HG03060 (cell line): ENCODE results near the gene SEH1L.
"Not testable (repeated sequence)": the region's sequence is repeated elsewhere in the genome, so short reads cannot be mapped to it uniquely, and the experiment has no call there.

Experiments used
- ATAC-seq: cut with Tn5 transposase; IDR thresholded peaks from one replicate; pipeline ENCODE4 v1.9.1; 2021; ENCODE audit warnings: low read depth, moderate number of reproducible peaks; ENCODE audit not compliant: unreplicated experiment

Gene SEH1L

DNA sequence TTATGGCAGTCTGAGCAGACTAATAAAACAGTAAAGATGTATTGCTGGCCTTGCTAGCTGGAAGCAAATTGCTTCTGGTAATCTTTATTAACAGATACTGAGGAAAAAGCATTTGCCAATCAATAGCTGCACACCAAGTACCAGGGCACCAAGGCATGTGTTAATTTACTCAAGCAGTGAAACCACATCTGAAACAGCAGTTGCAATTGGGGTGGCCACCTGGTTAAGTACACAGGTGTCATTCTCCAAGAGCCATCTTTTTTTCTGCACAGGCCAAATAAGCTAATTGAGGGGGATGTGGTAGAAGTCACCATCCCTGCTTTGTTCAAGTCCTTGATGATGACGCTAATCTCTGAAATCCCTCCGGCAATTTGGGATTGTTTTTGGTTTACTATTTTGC, 8.6 kb upstream of the SEH1L start:
- ATAC-seq, result no peak

- ATAC-seq, result no peak
Measured at GRCh38 chr18:12943215-12943614, 4.6 kb upstream of the SEH1L start.

DNA sequence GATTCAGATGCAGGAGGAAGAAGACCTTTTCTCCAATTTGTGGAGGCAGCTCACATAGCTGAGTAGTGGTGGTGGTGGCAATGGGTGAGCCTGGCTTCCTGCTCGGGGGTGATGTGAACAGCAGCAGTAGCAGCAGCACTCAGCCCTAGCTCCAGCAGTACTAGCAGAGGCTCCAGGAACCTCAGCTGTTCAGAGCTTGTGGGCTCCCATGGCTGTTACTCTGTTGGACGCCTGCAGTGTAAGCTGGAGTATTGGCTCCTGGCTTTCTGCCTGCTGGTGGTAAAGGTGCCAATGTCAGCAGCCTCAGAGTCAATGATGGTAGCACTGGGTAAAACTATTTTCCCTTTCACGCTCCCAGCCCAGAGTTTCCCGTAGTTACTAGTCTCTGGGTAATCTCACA, 3.1 kb upstream of the SEH1L start:
- ATAC-seq, result no peak

DNA sequence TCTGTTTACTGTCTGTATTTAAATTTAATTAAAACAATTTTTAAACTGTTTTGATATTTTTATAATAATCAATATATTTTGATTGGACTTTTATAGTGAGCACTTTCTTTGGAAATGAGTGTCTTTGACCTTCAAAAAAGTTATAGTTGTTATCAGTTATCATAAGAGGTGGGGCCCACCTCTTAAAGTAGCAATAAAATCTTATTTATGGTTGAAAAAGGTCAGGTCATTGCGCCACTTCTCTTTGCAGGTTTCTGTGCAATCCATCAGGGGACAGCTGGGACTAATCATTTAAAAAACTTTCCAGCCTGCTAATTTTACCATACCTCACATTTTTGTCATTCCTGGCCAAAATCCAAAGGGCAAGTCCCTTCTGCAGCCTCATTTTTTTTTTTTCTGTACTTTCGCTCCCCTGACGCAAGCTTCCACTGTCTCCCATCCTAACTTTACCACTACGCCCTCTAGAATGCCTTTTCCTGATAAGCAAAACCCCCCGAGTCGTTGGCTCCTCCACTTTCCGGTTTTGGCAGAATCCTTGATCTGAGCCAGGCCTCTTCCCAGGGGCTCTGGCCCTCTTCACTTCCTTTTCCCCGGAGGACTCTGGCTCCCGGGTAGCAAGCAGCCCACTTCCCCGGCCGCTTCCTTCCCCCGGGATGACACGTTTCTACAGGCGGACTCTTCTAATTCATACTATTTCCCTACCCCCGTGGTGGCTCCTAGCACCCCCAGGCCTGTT, 1.1 kb upstream of the SEH1L start:
- no peak for ATAC-seq

GRCh38 chr18:12948050-12948804, 416 bp downstream of the SEH1L start:
- ATAC-seq, result peak; percentile 58

DNA sequence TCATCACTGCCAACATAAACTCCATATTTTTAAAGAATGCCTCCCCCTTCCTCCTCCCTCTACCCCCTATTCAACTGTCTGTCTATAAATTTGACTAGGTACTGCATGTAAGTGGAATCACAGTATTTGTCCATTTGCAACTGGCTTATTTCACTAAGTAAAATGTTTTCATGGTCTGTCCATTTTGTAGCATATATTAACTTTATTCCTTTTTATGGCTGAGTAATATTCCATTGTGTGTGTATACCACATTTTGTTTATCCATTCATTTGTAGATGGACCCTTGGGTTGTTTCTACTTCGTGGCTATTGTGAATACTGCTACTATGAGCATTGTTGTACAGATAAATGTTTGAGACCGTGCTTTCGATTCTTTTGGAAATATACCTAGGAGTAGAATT, 10.7 kb downstream of the SEH1L start:
- no peak for ATAC-seq

GRCh38 chr18:12960395-12960794, 12.6 kb downstream of the SEH1L start:
- no peak for ATAC-seq

- ATAC-seq, result no peak
Measured at GRCh38 chr18:12960853-12961397, 13.1 kb downstream of the SEH1L start.

GRCh38 chr18:12963069-12963468, 15.3 kb downstream of the SEH1L start:
- no peak for ATAC-seq

GRCh38 chr18:12968115-12968514, 20.3 kb downstream of the SEH1L start:
- no peak for ATAC-seq

- no peak for ATAC-seq
Measured at GRCh38 chr18:12968619-12969018, 20.8 kb downstream of the SEH1L start.

- ATAC-seq, result no peak
Measured at GRCh38 chr18:12973562-12974213, 25.9 kb downstream of the SEH1L start.

- no peak for ATAC-seq
Measured at GRCh38 chr18:12975488-12975887, 27.7 kb downstream of the SEH1L start.

DNA sequence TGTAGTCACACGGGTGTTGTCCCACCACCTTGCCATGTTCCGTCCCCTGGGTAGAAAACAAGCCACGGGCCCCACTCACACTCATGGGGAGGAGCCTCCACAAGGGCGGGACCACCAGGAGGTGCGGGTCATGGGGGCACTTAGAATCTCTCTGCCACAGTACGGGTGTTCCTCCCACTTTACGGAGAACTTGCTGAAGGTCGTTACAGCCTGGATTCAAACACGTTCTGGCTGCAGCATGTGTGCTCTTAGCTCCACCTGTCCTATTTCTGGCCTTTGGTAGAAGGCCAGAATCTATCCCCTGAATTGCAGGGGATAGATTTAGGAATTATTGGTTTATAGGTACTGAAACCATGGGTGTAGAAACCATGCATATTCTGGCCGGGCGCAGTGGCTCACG, 28.5 kb downstream of the SEH1L start:
- no peak for ATAC-seq

- not testable (repeated sequence) for ATAC-seq
Measured at GRCh38 chr18:12980065-12980464, 32.3 kb downstream of the SEH1L start.

GRCh38 chr18:12989397-12990122, 41.7 kb downstream of the SEH1L start:
- ATAC-seq, result no peak

GRCh38 chr18:12990123-12990475, 42.3 kb downstream of the SEH1L start:
- ATAC-seq, result no peak

DNA sequence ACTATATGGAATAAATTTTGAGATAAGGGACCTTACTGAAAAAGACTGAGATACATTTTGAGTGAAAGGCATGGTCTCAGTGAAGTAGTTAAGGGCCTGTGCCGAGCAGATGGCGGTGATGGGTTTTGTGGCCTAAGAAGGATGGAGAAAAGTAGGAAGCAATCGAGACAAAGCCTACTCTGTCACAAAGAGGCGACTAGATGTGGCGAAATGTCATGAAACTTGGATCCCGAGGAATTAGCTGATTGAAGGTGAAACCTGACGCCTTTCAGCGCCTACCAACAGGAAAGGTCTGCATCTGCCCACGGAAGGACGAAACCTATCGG, 42.8 kb downstream of the SEH1L start:
- no peak for ATAC-seq

DNA sequence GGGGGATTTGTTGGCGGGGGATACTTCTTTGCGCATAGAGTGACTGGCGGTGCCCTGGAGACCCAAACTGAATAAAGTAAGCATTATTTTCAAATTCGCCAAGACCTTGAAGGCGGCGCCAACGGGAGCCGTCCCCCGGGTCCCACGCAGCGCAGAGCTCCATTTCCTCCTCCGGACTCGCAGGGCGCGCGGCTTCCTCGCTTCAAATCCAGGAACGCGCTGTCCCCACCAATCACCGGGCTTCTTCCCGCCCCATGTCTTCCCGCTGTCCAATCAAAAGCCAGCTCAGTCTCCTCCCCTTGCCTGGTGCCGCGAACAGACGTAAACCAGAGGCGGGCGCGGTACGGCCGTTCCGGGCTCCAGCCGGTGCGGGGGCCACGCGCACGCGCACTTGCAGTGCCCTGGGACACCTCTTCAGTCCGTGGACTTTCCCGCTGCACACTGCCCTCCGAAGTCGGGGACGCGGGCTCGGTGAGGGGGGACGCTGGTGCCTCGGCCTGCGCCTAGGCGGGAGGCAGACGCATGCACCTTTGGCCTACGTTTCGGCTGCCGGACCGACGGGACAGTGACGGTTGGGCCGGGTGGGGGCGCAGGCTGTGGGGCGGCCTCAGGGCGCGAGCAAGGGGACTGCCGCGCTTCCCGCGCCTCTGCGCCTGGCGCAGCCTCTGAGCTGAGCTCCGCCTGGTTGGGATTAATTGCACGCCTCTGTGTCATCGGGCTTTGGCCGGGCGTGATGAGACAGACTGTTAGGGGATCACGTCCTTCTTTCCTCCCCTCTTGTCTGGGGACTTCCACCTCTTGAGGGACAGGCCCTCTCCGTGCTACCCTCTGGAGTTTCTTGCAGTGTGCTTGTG, 43.4 kb downstream of the SEH1L start, which contains the start of gene CEP192:
TSS of gene CEP192 (plus strand) at position 396 of the 854 bp plus-strand sequence. CDS start 8,063 bp downstream, outside the sequence.
- ATAC-seq, result peak; percentile 70

GRCh38 chr18:12991821-12992179, 44.0 kb downstream of the SEH1L start:
- ATAC-seq, result no peak
